ENCODE results near the gene GINM1. TPM values are rescaled to one million over a fixed set of nuclear protein-coding genes. Genes with fewer than 3 reads are reported as not detected.

Gene GINM1
- total and polyA plus RNA-seq, 2 of the 8 experiments (the other 6 are each of a cell fraction or from before 2014, with no cell fraction given) = 5.1 to 21.6 TPM

DNA sequence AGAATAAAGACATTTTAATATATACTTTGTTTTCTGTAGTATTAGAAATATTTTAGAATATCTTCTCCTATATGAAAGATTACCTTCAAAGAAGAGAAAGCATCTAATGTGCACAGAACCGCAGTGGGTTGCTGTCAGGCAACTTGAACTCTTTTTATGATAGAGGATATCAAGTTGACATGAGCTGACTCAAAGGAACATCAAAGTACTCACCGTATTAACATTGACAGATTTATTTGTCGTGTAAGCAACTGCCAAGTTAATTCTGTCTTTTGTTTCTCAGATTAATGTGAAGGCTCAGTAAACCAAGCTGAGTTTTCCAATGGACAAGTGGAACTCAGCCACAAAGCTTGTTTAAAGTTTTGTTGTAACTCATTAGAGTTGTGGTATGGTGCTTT, 2.2 kb upstream of the GINM1 start (continued):
- TF ChIP-seq MAFK (IDR thresholded peaks at IDR 0.05; ENCODE audit: low read depth, low read length) = no peak
- TF ChIP-seq, protein P1, sequence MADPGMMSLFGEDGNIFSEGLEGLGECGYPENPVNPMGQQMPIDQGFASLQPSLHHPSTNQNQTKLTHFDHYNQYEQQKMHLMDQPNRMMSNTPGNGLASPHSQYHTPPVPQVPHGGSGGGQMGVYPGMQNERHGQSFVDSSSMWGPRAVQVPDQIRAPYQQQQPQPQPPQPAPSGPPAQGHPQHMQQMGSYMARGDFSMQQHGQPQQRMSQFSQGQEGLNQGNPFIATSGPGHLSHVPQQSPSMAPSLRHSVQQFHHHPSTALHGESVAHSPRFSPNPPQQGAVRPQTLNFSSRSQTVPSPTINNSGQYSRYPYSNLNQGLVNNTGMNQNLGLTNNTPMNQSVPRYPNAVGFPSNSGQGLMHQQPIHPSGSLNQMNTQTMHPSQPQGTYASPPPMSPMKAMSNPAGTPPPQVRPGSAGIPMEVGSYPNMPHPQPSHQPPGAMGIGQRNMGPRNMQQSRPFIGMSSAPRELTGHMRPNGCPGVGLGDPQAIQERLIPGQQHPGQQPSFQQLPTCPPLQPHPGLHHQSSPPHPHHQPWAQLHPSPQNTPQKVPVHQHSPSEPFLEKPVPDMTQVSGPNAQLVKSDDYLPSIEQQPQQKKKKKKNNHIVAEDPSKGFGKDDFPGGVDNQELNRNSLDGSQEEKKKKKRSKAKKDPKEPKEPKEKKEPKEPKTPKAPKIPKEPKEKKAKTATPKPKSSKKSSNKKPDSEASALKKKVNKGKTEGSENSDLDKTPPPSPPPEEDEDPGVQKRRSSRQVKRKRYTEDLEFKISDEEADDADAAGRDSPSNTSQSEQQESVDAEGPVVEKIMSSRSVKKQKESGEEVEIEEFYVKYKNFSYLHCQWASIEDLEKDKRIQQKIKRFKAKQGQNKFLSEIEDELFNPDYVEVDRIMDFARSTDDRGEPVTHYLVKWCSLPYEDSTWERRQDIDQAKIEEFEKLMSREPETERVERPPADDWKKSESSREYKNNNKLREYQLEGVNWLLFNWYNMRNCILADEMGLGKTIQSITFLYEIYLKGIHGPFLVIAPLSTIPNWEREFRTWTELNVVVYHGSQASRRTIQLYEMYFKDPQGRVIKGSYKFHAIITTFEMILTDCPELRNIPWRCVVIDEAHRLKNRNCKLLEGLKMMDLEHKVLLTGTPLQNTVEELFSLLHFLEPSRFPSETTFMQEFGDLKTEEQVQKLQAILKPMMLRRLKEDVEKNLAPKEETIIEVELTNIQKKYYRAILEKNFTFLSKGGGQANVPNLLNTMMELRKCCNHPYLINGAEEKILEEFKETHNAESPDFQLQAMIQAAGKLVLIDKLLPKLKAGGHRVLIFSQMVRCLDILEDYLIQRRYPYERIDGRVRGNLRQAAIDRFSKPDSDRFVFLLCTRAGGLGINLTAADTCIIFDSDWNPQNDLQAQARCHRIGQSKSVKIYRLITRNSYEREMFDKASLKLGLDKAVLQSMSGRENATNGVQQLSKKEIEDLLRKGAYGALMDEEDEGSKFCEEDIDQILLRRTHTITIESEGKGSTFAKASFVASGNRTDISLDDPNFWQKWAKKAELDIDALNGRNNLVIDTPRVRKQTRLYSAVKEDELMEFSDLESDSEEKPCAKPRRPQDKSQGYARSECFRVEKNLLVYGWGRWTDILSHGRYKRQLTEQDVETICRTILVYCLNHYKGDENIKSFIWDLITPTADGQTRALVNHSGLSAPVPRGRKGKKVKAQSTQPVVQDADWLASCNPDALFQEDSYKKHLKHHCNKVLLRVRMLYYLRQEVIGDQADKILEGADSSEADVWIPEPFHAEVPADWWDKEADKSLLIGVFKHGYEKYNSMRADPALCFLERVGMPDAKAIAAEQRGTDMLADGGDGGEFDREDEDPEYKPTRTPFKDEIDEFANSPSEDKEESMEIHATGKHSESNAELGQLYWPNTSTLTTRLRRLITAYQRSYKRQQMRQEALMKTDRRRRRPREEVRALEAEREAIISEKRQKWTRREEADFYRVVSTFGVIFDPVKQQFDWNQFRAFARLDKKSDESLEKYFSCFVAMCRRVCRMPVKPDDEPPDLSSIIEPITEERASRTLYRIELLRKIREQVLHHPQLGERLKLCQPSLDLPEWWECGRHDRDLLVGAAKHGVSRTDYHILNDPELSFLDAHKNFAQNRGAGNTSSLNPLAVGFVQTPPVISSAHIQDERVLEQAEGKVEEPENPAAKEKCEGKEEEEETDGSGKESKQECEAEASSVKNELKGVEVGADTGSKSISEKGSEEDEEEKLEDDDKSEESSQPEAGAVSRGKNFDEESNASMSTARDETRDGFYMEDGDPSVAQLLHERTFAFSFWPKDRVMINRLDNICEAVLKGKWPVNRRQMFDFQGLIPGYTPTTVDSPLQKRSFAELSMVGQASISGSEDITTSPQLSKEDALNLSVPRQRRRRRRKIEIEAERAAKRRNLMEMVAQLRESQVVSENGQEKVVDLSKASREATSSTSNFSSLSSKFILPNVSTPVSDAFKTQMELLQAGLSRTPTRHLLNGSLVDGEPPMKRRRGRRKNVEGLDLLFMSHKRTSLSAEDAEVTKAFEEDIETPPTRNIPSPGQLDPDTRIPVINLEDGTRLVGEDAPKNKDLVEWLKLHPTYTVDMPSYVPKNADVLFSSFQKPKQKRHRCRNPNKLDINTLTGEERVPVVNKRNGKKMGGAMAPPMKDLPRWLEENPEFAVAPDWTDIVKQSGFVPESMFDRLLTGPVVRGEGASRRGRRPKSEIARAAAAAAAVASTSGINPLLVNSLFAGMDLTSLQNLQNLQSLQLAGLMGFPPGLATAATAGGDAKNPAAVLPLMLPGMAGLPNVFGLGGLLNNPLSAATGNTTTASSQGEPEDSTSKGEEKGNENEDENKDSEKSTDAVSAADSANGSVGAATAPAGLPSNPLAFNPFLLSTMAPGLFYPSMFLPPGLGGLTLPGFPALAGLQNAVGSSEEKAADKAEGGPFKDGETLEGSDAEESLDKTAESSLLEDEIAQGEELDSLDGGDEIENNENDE (IDR thresholded peaks at IDR 0.05; ENCODE audit: insufficient replicate concordance, low read length) = no peak
- TF ChIP-seq RAD21 (IDR thresholded peaks at IDR 0.05 in 1 of 2, conservative IDR thresholded peaks at IDR 0.05 in 1 of 2; ENCODE audit: low read depth in 2 of 2, low read length in 2 of 2) = no peak
- no peak for TF ChIP-seq SIRT6 (IDR thresholded peaks at IDR 0.05; ENCODE audit: low read length)

Data from H1 (cell line).